Mesendoderm (in vitro differentiated cells): ENCODE measurements around the gene PRR35.

Source experiments
- DNase-seq: peaks from one replicate; pipeline ENCODE4 v3.0.0; 2013
- H2AK5ac ChIP-seq: 2 replicates; pipeline ENCODE4 v1.6.1; 2013; ENCODE audit warnings: low read length, inconsistent platforms
- H2BK120ac ChIP-seq: 2 replicates; pipeline ENCODE4 v1.6.1; 2013; ENCODE audit warnings: low read depth, mild to moderate bottlenecking, low read length, moderate library complexity, mixed read lengths
- H2BK15ac ChIP-seq: replicated peaks from 2 replicates; pipeline ENCODE4 v1.6.1; 2013; ENCODE audit warnings: low read depth, mild to moderate bottlenecking, moderate library complexity
- H2BK5ac ChIP-seq: 2 replicates; pipeline ENCODE4 v1.6.1; 2013; ENCODE audit warnings: low read length, inconsistent platforms
- H3K18ac ChIP-seq: 2 replicates; pipeline ENCODE4 v1.6.1; 2013; ENCODE audit warnings: mild to moderate bottlenecking, low read length, mixed read lengths
- H3K23ac ChIP-seq: one replicate; pipeline ENCODE4 v1.6.1; 2013; ENCODE audit warnings: low read length
- H3K27ac ChIP-seq: 2 replicates; pipeline ENCODE4 v1.5.1; 2013; ENCODE audit warnings: low read depth, mild to moderate bottlenecking, inconsistent platforms, low read length, moderate library complexity
- H3K27me3 ChIP-seq: 2 replicates; pipeline ENCODE4 v1.6.1; 2013; ENCODE audit warnings: low read length, control low read depth, mild to moderate bottlenecking, inconsistent platforms; ENCODE audit not compliant: insufficient read depth, poor library complexity
- H3K36me3 ChIP-seq: 2 replicates; pipeline ENCODE4 v1.6.1; 2013; ENCODE audit warnings: low read length, inconsistent platforms; ENCODE audit not compliant: control insufficient read depth, insufficient read depth
- H3K4ac ChIP-seq: one replicate; pipeline ENCODE4 v1.6.1; 2013; ENCODE audit warnings: low read depth, mild to moderate bottlenecking, low read length, moderate library complexity
- H3K4me1 ChIP-seq: 2 replicates; pipeline ENCODE4 v1.6.1; 2013; ENCODE audit warnings: low read depth, low read length, inconsistent platforms; ENCODE audit not compliant: control insufficient read depth
- H3K4me2 ChIP-seq: 2 replicates; pipeline ENCODE4 v1.6.1; 2013; ENCODE audit warnings: low read length
- H3K4me3 ChIP-seq: 2 replicates; pipeline ENCODE4 v1.5.1; 2013; ENCODE audit warnings: mild to moderate bottlenecking, low read length
- H3K56ac ChIP-seq: one replicate; pipeline ENCODE4 v1.6.1; 2013; ENCODE audit warnings: low read length
- H3K79me1 ChIP-seq: 2 replicates; pipeline ENCODE4 v1.6.1; 2013; ENCODE audit warnings: low read length, inconsistent platforms
- H3K79me2 ChIP-seq: 2 replicates; pipeline ENCODE4 v1.6.1; 2013; ENCODE audit warnings: mild to moderate bottlenecking, low read length; ENCODE audit not compliant: control insufficient read depth, insufficient read depth
- H3K9ac ChIP-seq: 2 replicates; pipeline ENCODE4 v1.6.1; 2013; ENCODE audit warnings: low read length, inconsistent platforms
- H4K5ac ChIP-seq: one replicate; pipeline ENCODE4 v1.6.1; 2013; ENCODE audit warnings: low read length
- H4K8ac ChIP-seq: one replicate; pipeline ENCODE4 v1.6.1; 2013; ENCODE audit warnings: low read depth, mild to moderate bottlenecking, control low read depth, low read length, moderate library complexity
- WGBS: extraction: QIAGEN DNeasy Blood & Tissue Kit; methylation state at CpG from one replicate; pipeline ENCODE4 v1.1.7; 2013; ENCODE audit warnings: low lambda C conversion rate, missing lambda C conversion rate; ENCODE audit not compliant: insufficient coverage; ENCODE audit errors: extremely low coverage; 5-methylcytosine and 5-hydroxymethylcytosine counted together

The PRR35 gene

DNA sequence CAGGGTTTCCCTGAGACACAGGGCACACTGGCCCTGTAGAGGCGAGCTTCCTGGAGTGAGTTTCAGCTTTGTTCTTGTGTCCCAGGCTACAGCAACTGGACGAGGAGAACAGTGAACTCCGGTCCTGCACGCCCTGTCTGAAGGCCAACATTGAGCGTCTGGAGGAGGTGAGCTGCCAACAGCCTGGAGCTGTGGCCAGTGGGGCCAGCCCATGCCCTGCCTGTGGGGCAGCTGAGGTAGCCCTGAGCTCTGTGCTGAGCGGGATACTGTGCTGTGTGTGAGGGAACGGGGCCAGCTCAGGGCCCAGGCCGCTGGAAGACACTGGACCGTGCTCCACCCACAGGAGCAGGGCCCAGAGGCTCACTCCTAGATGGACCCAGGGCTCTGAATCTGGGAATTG lies 41.3 kb upstream of the PRR35 start:
- H3K4me1 ChIP-seq: no peaks in the 10 kb centered on the region
- no peak overlapping the region for H2AK5ac ChIP-seq
- no peak overlapping the region for H3K18ac ChIP-seq
- H3K4me2 ChIP-seq: no peak overlapping the region
- no peak overlapping the region for H2BK120ac ChIP-seq
- no peak overlapping the region for H4K5ac ChIP-seq
- no peaks in the 10 kb centered on the region for H3K27me3 ChIP-seq
- peaks cover 6% of the 10 kb centered on the region for H3K36me3 ChIP-seq
- WGBS: no CpG with 5 or more reads among the region's 9 CpGs
- H4K8ac ChIP-seq: no peak overlapping the region
- H3K4ac ChIP-seq: no peak overlapping the region
- no peak overlapping the region for H2BK5ac ChIP-seq
- no peak overlapping the region for H2BK15ac ChIP-seq
- H3K4me3 ChIP-seq: no peak overlapping the region
- no peak overlapping the region for H3K56ac ChIP-seq
- H3K23ac ChIP-seq: no peak overlapping the region
- no peaks in the 10 kb centered on the region for H3K79me1 ChIP-seq
- no peak overlapping the region for H3K9ac ChIP-seq
- H3K79me2 ChIP-seq: no peaks in the 10 kb centered on the region
- DNase-seq: no peak
- no peak overlapping the region for H3K27ac ChIP-seq

DNA sequence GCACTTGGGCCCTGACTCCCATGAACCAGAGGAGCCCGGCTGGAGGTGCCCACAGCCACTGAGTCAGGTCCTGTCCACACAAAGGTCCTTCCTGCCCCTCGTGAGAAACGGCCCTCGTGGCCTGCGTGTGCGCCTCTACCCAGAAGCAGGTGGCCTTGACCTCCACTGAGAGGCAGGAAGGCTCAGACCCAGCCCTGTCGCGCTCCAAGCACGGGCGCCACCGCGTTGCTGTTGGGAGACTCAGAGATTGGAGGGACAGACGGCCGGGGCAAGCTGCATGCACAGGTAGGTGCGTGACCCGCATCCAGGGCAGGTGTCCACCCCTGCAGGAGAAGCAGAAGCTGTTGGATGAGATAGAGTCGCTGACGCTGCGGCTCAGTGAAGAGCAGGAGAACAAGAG lies 40.8 kb upstream of the PRR35 start:
- Histone ChIP-seq H4K8ac (no peak overlapping the region), H3K79me2 (no peaks in the 10 kb centered on the region), H3K18ac (no peak overlapping the region), H2BK5ac (no peak overlapping the region), H3K36me3 (peaks cover 6% of the 10 kb centered on the region), H3K56ac (no peak overlapping the region), H3K27ac (no peak overlapping the region), H3K79me1 (no peaks in the 10 kb centered on the region), H4K5ac (no peak overlapping the region), H3K4me2 (no peak overlapping the region), H3K9ac (no peak overlapping the region), H3K27me3 (no peaks in the 10 kb centered on the region), H3K4ac (no peak overlapping the region), H3K23ac (no peak overlapping the region), H2BK15ac (no peak overlapping the region), H3K4me1 (no peaks in the 10 kb centered on the region), H3K4me3 (no peak overlapping the region), H2AK5ac (no peak overlapping the region), H2BK120ac (no peak overlapping the region)
- DNase-seq: no peak
- no CpG with 5 or more reads among the region's 19 CpGs for WGBS

DNA sequence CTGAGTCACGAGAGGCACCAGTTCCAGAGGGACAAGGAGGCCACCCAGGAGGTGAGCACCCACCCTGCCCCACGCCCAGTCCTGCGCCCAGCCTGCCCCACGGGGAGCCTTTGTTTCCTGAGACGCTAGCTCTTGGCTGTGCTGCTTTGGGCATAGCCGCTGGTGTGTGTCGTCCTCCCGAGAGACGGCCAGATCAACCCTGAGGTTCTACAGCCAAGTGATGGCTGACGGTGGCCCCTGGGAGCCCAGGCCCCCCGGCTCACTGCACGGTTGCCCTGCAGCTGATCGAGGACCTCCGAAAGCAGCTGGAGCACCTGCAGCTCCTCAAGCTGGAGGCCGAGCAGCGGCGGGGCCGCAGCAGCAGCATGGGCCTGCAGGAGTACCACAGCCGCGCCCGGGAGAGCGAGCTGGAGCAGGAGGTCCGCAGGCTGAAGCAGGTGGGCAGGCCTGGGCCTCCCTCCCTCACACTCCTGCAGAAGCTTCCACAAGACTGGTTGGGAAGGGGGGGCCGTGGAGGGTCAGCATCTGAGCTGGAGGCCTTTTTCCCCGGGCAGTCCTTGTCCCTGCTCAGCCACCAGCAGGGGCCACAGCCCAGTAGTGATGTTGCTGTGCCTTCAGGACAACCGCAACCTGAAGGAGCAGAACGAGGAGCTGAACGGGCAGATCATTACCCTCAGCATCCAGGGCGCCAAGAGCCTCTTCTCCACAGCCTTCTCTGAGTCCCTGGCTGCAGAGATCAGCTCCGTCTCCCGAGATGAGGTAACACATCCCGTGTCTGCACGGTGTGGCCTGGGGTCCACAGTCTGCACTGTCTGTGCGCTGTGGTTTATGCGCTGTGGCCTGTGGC lies 40.1 kb upstream of the PRR35 start:
- Histone ChIP-seq H3K79me1 (no peaks in the 10 kb centered on the region), H3K4ac (no peak overlapping the region), H3K27me3 (no peaks in the 10 kb centered on the region), H3K27ac (no peak overlapping the region), H2BK15ac (no peak overlapping the region), H2BK120ac (no peak overlapping the region), H3K56ac (no peak overlapping the region), H3K9ac (no peak overlapping the region), H2AK5ac (no peak overlapping the region), H2BK5ac (no peak overlapping the region), H4K8ac (no peak overlapping the region), H3K79me2 (no peaks in the 10 kb centered on the region), H4K5ac (no peak overlapping the region), H3K4me1 (no peaks in the 10 kb centered on the region), H3K18ac (no peak overlapping the region), H3K4me2 (no peak overlapping the region), H3K4me3 (no peak overlapping the region), H3K23ac (no peak overlapping the region), H3K36me3 (peaks cover 6% of the 10 kb centered on the region)
- no peak for DNase-seq
- no CpG with 5 or more reads among the region's 35 CpGs for WGBS

DNA sequence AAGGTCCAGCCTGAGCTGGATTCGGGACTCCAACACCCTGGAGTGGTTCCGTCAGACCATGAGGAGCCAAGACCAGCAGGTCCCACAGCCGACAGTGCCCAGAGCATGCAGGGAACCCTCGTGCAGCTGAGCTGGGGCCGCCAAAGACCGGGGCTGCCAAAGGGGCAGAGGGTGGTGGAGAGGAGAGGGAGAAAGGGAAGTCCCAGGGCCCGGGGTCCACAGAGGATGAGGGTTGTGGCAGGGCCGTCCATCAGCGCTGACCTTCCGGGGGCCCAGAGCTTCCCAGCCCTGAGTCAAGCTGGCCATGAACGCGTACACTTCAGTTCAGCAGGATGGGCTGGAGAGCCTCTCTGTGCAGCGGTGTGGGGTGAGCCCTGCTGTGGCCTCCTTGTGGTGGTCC lies 39.3 kb upstream of the PRR35 start:
- no peaks in the 10 kb centered on the region for H3K27me3 ChIP-seq
- H3K79me2 ChIP-seq: no peaks in the 10 kb centered on the region
- peaks cover 2% of the 10 kb centered on the region for H3K79me1 ChIP-seq
- no peak overlapping the region for H3K9ac ChIP-seq
- H3K23ac ChIP-seq: no peak overlapping the region
- H4K8ac ChIP-seq: no peak overlapping the region
- no peak overlapping the region for H2AK5ac ChIP-seq
- H3K36me3 ChIP-seq: peaks cover 6% of the 10 kb centered on the region
- DNase-seq: no peak
- peaks cover under 1% of the 10 kb centered on the region for H3K4me1 ChIP-seq
- H3K4me3 ChIP-seq: no peak overlapping the region
- H3K56ac ChIP-seq: no peak overlapping the region
- H2BK15ac ChIP-seq: no peak overlapping the region
- H3K4me2 ChIP-seq: no peak overlapping the region
- WGBS: no CpG with 5 or more reads among the region's 13 CpGs
- H4K5ac ChIP-seq: no peak overlapping the region
- no peak overlapping the region for H3K27ac ChIP-seq
- no peak overlapping the region for H3K18ac ChIP-seq
- H2BK120ac ChIP-seq: no peak overlapping the region
- H3K4ac ChIP-seq: no peak overlapping the region
- no peak overlapping the region for H2BK5ac ChIP-seq

DNA sequence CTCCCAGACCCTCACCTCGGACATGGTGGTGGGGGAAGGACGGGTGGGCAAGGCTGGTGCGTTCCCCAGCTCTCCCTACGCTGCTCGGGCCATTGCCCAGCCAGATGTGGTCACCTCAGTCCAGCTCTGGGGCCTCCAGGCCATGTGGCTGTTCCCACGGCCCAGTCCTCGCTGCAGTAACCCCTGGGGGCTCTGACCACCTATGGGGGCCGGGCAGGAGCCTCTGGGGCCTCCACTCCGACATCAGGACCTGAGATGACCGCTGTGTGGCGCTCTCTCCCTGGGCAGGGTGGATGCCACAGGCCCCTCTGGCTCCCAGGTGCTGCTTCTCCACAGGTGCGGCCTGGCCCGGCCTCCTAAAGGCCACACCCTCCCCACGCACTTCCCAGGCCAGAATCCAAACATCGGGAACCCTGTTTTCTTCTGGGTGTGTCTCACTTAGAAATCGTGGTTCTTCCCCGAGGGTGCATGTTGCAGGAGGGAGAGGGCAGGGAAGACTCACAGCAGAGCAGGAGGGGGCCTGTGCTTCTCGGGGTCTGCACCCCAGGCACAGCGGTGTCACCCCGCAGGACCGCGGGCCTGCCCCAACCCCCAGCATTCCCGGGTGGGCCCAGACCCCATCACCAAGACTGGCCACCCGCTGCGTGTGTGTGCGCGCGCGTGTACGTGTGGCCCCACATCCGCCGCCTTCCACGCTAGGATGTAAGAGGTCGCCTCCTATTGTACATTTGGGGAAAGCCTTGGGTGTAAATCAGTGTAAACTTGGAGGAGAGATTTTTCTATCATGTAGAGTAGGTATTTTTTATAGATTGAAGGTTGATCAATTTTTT lies 38.6 kb upstream of the PRR35 start:
- Histone ChIP-seq H3K27me3 (no peaks in the 10 kb centered on the region), H4K8ac (no peak overlapping the region), H3K4me2 (no peak overlapping the region), H3K9ac (no peak overlapping the region), H3K4me1 (peaks cover 5% of the 10 kb centered on the region), H3K79me1 (peaks cover 9% of the 10 kb centered on the region), H3K79me2 (peaks cover 5% of the 10 kb centered on the region), H3K23ac (no peak overlapping the region), H2BK15ac (no peak overlapping the region), H3K56ac (no peak overlapping the region), H3K4ac (no peak overlapping the region), H4K5ac (no peak overlapping the region), H2BK5ac (no peak overlapping the region), H2AK5ac (no peak overlapping the region), H3K18ac (no peak overlapping the region), H3K4me3 (no peak overlapping the region), H3K27ac (no peak overlapping the region), H3K36me3 (peaks cover 6% of the 10 kb centered on the region), H2BK120ac (no peak overlapping the region)
- DNase-seq: peak; percentile 53
- WGBS: no CpG with 5 or more reads among the region's 34 CpGs
